ENCODE measurements around the gene WIPF3. TPM values are rescaled to one million over a fixed set of nuclear protein-coding genes. Genes with fewer than 3 reads are reported as not detected.

Gene WIPF3
- total and polyA plus RNA-seq, 5 donors: 1.8 to 4.4 (median 2.8) TPM

- ATAC-seq (no peak), DNase-seq (no peak)
- Histone ChIP-seq H3K27ac (ENCODE audit: low read length) (no peak overlapping the region), H3K27me3 (ENCODE audit: control insufficient read depth, insufficient read depth) (no peaks in the 10 kb centered on the region), H3K4me3 (ENCODE audit: low read length) (no peak overlapping the region), H3K4me1 (ENCODE audit: control insufficient read depth, insufficient read depth, low read length) (no peaks in the 10 kb centered on the region), H3K9me3 (ENCODE audit: control insufficient read depth, low read length) (no peaks in the 10 kb centered on the region)
- WGBS: 78% methylated on average over 3 of the region's 3 CpGs
- intact Hi-C loops (cut with DNase I): no loop called here
Observed at GRCh38 chr7:29848941-29849340, 42.6 kb downstream of the WIPF3 start.

DNA sequence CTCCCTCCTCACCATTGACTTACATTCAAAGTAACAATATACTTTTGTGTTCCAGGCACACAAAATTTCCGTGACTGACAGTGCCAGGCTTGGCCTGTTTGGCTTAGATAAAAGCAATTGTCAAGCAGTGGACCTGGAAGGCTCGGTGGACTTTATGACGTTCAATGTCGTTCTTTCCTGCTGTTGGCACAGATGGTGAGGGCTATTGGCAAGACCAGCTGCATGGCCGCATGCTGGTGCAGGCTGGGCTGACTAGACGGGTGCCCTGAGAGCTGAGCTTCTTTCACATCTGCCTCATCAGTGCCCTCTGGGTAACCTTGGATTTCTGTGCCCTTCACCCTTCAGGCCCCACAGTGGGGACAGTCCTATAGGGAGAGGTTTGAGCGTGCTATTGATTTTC lies 45.2 kb downstream of the WIPF3 start:
- no peak overlapping the region for H3K4me3 ChIP-seq (ENCODE audit: low read length)
- DNase-seq: no peak
- peak; percentile 41 to 62 for ATAC-seq
- no peaks in the 10 kb centered on the region for H3K4me1 ChIP-seq (ENCODE audit: control insufficient read depth, insufficient read depth, low read length)
- no peaks in the 10 kb centered on the region for H3K27me3 ChIP-seq (ENCODE audit: control insufficient read depth, insufficient read depth)
- intact Hi-C loops (cut with DNase I): no loop called here
- H3K27ac ChIP-seq (ENCODE audit: low read length): no peak overlapping the region
- WGBS: 76% methylated on average over 7 of the region's 7 CpGs
- H3K9me3 ChIP-seq (ENCODE audit: control insufficient read depth, low read length): no peaks in the 10 kb centered on the region

GRCh38 chr7:29852457-29852856 lies 46.1 kb downstream of the WIPF3 start:
- WGBS: 97% methylated on average over 1 of the region's 1 CpG
- ATAC-seq (no peak), DNase-seq (no peak)
- Histone ChIP-seq H3K4me3 (ENCODE audit: low read length) (no peak overlapping the region), H3K9me3 (ENCODE audit: control insufficient read depth, low read length) (no peaks in the 10 kb centered on the region), H3K27me3 (ENCODE audit: control insufficient read depth, insufficient read depth) (no peaks in the 10 kb centered on the region), H3K4me1 (ENCODE audit: control insufficient read depth, insufficient read depth, low read length) (no peaks in the 10 kb centered on the region), H3K27ac (ENCODE audit: low read length) (no peak overlapping the region)
- intact Hi-C loops (cut with DNase I): no loop called here

DNA sequence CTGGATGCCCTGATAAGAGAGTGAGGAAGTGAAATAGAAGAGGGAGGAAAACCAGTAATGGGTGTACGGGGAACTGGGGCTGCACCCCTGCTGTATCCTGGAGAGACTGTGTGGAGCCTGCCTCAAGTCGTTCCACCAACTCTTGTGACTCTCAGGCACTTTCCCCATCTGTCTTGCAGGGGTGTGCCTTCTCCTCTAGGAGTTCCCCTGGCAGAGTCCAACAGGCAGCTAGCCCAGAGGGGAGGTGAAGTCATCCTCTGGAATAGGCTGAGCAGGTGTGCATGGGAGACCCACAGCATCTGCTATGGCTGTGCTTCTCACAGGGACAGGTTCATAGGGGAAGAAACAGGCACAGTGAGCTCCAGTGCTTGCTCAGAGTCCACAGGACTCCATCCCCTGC lies 46.8 kb downstream of the WIPF3 start:
- H3K27ac ChIP-seq (ENCODE audit: low read length): no peak overlapping the region

DNA sequence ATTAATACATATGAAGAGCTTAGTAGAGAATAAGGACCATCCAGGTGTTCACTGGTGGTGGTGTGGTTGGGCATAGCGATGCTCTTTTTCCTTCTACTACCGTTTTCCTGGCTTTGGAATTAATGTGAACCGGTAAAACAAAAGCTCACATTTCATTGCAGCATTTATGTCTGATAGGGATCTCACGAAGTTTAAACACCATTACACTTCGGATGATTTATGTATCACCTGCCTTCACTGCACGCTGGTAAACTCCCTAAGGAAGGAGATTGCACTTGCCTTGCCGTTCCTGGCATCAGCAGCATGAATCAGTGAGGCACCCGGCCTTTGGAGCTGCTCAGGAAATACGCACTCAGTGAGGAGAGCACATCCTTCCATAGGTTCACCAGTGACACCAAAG lies 47.5 kb downstream of the WIPF3 start:
- no peak for DNase-seq
- H3K4me1 ChIP-seq (ENCODE audit: control insufficient read depth, insufficient read depth, low read length): peaks cover 2% of the 10 kb centered on the region
- no peaks in the 10 kb centered on the region for H3K27me3 ChIP-seq (ENCODE audit: control insufficient read depth, insufficient read depth)
- WGBS: 88% methylated on average over 9 of the region's 9 CpGs
- no peak overlapping the region for H3K4me3 ChIP-seq (ENCODE audit: low read length)
- no peaks in the 10 kb centered on the region for H3K9me3 ChIP-seq (ENCODE audit: control insufficient read depth, low read length)
- intact Hi-C loops (cut with DNase I): no loop called here
- no peak overlapping the region for H3K27ac ChIP-seq (ENCODE audit: low read length)
- no peak for ATAC-seq

More for the DNA sequence above, 46.8 kb downstream of the WIPF3 start:
- no peak for DNase-seq
- 66% methylated on average over 2 of the region's 2 CpGs for WGBS
- no peak for ATAC-seq
- Histone ChIP-seq H3K9me3 (ENCODE audit: control insufficient read depth, low read length) (no peaks in the 10 kb centered on the region), H3K27me3 (ENCODE audit: control insufficient read depth, insufficient read depth) (no peaks in the 10 kb centered on the region), H3K4me1 (ENCODE audit: control insufficient read depth, insufficient read depth, low read length) (no peaks in the 10 kb centered on the region), H3K4me3 (ENCODE audit: low read length) (no peak overlapping the region)
- intact Hi-C loops (cut with DNase I): no loop called here

- H3K4me3 ChIP-seq (ENCODE audit: low read length): no peak overlapping the region
- H3K27me3 ChIP-seq (ENCODE audit: control insufficient read depth, insufficient read depth): no peaks in the 10 kb centered on the region
- H3K9me3 ChIP-seq (ENCODE audit: control insufficient read depth, low read length): no peaks in the 10 kb centered on the region
- no peak for DNase-seq
- intact Hi-C loops (cut with DNase I): no loop called here
- no peak overlapping the region for H3K27ac ChIP-seq (ENCODE audit: low read length)
- ATAC-seq: no peak
- peaks cover 3% of the 10 kb centered on the region for H3K4me1 ChIP-seq (ENCODE audit: control insufficient read depth, insufficient read depth, low read length)
- WGBS: 63% methylated on average over 8 of the region's 8 CpGs
Observed at GRCh38 chr7:29854257-29854938, 48.1 kb downstream of the WIPF3 start.

- intact Hi-C loops (cut with DNase I): no loop called here
- Histone ChIP-seq H3K4me3 (ENCODE audit: low read length) (no peak overlapping the region), H3K4me1 (ENCODE audit: control insufficient read depth, insufficient read depth, low read length) (peaks cover 4% of the 10 kb centered on the region), H3K27me3 (ENCODE audit: control insufficient read depth, insufficient read depth) (no peaks in the 10 kb centered on the region), H3K27ac (ENCODE audit: low read length) (no peak overlapping the region), H3K9me3 (ENCODE audit: control insufficient read depth, low read length) (no peaks in the 10 kb centered on the region)
- ATAC-seq: no peak
- no peak for DNase-seq
Observed at GRCh38 chr7:29857654-29858053, 51.3 kb downstream of the WIPF3 start.

- Histone ChIP-seq H3K27me3 (ENCODE audit: control insufficient read depth, insufficient read depth) (no peaks in the 10 kb centered on the region), H3K27ac (ENCODE audit: low read length) (no peak overlapping the region), H3K4me3 (ENCODE audit: low read length) (no peak overlapping the region), H3K4me1 (ENCODE audit: control insufficient read depth, insufficient read depth, low read length) (peaks cover 4% of the 10 kb centered on the region), H3K9me3 (ENCODE audit: control insufficient read depth, low read length) (no peaks in the 10 kb centered on the region)
- DNase-seq: no peak
- whole genome bisulfite sequencing: 55% methylated on average over 4 of the region's 4 CpGs
- intact Hi-C loops (cut with DNase I): no loop called here
- no peak for ATAC-seq
Observed at GRCh38 chr7:29858191-29858951, 52.1 kb downstream of the WIPF3 start.

DNA sequence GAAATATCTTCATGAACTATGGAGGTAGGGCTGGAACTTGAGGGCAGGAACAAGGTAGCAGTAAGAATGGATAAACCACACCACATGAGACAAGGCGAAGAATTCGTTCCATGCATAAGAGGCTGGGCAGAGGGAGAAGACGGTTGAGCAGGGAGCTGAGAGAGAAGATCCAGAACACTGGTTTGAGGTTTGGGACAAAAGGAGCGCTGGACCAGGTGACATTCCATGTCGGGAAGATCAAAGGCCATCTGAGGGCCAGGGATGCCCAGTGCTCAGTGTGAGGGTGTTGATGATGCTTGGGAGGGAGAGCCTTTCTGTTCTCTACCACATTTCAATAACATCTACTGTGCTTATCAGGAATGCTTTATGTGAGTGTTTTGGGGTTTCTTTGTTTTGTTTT lies 52.8 kb downstream of the WIPF3 start:
- Histone ChIP-seq H3K4me1 (ENCODE audit: control insufficient read depth, insufficient read depth, low read length) (peaks cover 4% of the 10 kb centered on the region), H3K9me3 (ENCODE audit: control insufficient read depth, low read length) (no peaks in the 10 kb centered on the region), H3K27me3 (ENCODE audit: control insufficient read depth, insufficient read depth) (no peaks in the 10 kb centered on the region), H3K27ac (ENCODE audit: low read length) (no peak overlapping the region), H3K4me3 (ENCODE audit: low read length) (no peak overlapping the region)
- no peak for DNase-seq
- 90% methylated on average over 5 of the region's 5 CpGs for WGBS
- peak in 1 of 2 donors; percentile 42 for ATAC-seq
- intact Hi-C loops (cut with DNase I): no loop called here

DNA sequence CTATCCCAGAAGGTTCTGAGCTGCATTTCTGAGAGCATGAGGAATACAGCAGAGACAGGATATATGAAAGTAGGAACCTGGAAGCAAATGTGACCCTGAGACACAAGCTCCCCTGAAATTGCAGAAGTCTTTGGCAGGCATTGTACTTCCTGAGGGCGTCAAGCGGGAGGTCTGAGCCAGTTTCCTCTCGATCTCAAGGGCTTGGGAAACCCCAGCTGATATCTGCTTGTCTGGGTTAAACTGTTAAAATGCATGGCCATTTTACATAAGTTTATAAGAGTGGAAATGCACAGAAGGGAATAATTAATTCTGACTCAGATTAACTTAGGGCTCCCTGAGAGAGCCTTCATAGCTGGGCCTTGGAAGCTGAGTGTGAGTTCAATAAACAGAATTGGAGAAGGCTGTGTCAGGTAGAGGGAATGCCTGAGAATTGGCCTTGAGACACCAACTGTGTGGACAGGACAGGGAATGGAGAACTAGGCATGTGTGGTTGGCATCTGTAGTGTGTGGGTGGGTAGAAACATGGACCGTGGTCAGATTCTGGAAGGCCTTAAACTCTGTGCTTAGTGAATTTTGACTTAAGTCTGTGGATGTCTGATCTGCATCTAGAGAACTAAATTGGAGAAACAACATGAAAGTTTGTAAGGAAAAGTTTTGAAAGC lies 53.3 kb downstream of the WIPF3 start:
- ATAC-seq (peak; percentile 33 to 86), DNase-seq (no peak)
- intact Hi-C loops (cut with DNase I): no loop called here
- Histone ChIP-seq H3K27ac (ENCODE audit: low read length) (no peak overlapping the region), H3K4me1 (ENCODE audit: control insufficient read depth, insufficient read depth, low read length) (peaks cover 4% of the 10 kb centered on the region), H3K27me3 (ENCODE audit: control insufficient read depth, insufficient read depth) (no peaks in the 10 kb centered on the region), H3K9me3 (ENCODE audit: control insufficient read depth, low read length) (no peaks in the 10 kb centered on the region), H3K4me3 (ENCODE audit: low read length) (no peak overlapping the region)
- WGBS: 23% methylated on average over 4 of the region's 4 CpGs

- whole genome bisulfite sequencing: 84% methylated on average over 2 of the region's 2 CpGs
- H3K9me3 ChIP-seq (ENCODE audit: control insufficient read depth, low read length): no peaks in the 10 kb centered on the region
- no peak overlapping the region for H3K4me3 ChIP-seq (ENCODE audit: low read length)
- H3K4me1 ChIP-seq (ENCODE audit: control insufficient read depth, insufficient read depth, low read length): peaks cover 5% of the 10 kb centered on the region
- H3K27me3 ChIP-seq (ENCODE audit: control insufficient read depth, insufficient read depth): no peaks in the 10 kb centered on the region
- no peak for ATAC-seq
- H3K27ac ChIP-seq (ENCODE audit: low read length): no peak overlapping the region
- DNase-seq: no peak
- intact Hi-C loops (cut with DNase I): no loop called here
Observed at GRCh38 chr7:29860186-29860585, 53.9 kb downstream of the WIPF3 start.

Data from right cardiac atrium (tissue), 5 donors.